ENCODE results near the gene LRRC2.

LRRC2 gene

DNA sequence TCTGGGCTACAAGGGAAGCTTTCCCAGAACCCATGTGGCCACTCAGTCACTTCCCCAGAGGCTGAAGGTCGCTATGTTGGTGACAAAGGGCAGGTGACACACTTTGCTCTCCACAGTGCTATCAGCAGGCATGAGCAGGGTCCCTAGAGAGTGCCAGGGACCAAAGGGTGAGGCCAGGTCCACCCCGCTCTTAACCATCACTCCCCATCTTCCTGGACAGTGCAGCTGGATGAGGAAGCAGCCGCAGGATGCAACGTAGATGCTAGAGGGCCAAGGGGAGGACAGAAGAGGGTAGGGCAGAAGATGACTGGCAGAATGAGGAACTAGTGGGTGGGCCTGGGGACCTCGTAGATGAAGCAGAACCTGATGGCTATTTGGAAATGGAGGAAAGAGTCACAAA is 87.8 kb downstream of the LRRC2 start:
- DNase-seq (ENCODE audit: low read depth), result no peak

DNA sequence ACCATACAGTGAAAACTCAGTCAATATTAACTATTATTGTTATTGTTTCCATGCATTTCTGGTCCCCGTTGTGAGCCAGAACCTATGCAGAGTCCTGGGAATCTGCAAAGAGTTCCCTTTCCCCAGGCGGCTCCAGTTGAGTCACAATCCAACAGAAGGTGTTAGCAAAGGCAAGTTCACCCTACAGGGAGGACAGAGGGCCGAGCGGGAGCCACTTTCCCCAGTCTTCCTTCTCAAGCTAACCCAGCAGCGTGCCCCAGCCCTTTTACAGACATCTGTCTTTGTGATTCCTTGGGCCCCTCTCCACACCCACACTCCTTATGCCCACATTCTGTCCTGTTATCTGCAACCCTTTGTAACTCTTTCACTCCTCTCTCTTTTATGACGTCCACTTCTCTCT is 88.3 kb downstream of the LRRC2 start:
- DNase-seq (ENCODE audit: low read depth), result no peak

DNA sequence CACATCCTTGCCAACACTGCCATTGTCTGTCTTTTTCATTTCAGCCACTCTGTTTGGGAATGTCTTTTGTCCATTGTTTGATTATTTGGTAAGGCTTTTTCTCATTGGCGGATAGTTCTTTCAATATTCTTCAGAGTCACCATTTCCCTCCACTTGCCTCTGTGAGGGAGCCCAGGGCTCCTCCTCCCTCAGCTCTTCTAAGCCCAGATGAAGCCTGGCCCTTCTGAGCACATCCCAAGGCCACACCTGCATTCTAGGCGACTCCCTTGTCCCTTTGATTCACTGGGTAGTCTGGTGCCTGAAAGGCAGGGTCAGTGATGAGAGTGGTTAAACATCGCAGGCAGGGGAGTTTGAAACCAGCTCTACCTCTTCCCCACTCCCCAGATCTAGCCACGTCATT is 89.0 kb downstream of the LRRC2 start:
- DNase-seq (ENCODE audit: low read depth), result no peak

DNA sequence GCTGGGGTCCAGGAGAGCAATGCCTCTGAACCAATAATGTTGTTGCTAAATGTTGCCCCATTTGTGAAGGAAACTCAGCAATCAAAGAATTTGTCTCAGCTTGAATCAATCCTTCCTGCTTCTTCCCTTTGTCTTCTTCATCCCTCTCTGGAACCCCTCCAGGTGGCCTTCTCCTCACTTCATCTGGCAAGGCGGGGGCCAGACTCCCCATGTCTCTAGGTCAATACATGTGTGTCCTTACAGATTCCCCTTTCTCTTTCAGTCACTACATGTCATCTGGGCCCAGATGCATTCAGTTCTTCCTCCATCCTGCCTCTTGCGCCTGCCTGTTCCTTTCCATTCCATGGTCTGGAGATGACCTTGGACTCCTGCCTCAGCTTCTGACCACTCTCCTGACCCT is 93.4 kb downstream of the LRRC2 start:
- no peak for DNase-seq (ENCODE audit: low read depth)

DNA sequence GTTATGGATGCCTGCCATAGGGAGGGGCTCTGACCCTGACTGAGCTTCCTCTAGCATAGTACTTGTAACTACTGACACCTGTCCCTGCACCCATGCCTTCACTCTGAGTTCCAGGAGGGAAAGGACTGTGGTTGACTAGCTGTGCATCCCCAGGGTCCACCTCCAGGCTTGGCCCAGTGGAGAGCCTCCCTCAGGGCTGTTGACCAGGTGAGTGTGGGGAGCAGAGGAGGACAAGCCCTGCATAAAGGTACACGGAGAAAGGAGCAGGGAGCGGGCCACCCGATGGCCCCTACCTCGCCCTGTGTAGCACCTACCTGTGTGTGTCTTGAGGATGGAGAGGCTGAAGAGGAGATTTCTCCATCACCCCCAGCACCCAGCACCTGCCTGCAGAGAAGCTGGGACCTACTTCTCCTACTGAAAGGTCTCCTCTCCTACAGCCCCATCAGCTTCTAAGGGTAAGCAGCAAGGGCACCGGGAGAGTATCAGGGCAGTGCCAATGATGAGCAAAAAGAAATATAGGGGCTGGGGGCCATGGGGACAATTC is 94.7 kb downstream of the LRRC2 start:
- no peak for DNase-seq (ENCODE audit: low read depth)

DNA sequence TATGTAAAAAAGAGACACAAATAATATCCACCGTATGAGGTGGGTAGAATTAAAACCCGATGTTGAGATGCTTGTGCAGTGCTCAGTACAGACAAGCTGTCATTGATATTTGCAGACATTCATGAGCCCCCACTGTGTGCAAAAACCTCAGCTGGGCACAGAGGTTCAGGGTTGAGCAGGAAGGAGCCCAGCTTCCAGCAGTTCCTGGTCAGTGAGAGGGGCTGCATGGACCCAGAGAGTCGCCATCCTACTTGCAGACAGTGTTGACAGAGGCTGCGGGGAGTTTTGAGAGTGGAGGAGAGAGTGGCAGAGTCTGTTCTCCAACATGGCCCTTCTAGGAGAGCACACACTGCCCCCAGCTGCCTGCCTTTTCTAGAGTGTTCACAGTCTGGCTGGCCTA is 95.3 kb downstream of the LRRC2 start:
- DNase-seq (ENCODE audit: low read depth), result no peak

DNA sequence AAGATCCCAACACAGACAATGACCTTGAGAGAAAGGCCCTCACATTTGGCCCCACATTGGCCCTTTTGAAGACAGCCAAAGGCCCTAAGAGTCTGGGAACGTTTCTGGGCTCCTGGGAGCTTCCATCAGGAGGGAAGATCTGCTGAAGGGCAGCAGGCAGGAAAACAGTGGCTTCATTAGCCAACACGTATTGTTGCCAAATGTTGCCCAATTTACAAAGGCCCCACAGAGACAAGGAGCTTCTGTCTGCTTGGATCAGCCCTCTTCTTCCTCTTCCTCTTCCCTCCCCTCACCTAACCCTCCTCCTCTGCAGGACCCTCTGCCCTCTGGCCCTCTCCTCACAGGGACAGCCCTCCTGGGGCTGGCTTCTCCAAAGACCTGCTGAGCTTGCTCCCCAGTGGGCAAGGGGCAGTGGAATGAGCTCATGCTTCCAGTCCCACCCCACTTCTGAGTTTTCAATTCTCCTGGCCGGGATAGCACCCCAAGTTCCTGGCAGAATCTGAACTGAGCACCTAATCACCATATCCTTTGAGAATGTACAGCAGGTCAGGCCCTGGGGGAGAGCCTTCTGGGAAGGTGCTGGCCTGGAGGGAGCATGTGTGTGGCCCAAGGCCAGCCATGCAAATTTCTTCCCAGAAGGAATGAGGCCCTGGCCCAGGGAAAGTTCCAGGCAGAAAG is 96.3 kb downstream of the LRRC2 start:
- DNase-seq (ENCODE audit: low read depth), result no peak

DNA sequence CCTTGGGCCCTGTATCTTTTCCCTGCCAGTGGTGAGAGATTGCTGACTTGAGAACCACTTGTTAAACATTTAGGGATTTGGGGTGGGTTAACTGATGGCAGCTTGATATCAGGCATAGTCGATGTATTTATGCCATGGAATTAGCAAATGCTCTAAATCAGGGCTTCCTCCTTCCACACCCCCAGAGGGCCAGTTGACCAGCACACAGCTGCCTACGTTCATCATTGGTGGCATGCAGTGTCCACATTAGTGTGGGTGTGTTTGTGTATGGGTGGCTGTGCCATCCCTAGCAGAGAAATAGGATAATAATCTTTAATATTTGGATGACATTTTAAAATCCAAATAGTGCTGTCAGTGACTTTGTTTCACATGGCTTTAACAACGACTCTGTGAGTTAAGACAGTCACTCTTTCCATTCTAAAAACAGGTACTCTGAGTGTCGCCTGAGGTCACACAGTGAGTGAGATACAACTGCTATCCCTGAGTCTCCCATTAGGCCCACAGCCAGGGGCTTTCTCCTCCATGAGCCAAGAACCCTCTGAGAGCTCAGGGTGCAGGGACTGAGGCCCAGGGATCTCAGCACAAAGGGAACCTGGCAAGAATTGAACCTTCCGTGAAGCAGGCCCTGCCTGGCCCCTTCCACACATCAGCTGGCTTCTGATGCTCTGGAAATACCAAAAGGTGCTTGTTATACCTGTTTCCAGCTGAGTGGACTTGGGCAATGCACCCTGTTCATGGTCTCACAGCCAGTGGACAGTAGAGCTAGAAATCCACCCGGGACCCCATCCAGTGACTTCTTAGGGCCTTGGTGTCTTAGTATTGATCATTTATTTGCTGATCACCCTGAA is 97.1 kb downstream of the LRRC2 start:
- no peak for DNase-seq (ENCODE audit: low read depth)

DNA sequence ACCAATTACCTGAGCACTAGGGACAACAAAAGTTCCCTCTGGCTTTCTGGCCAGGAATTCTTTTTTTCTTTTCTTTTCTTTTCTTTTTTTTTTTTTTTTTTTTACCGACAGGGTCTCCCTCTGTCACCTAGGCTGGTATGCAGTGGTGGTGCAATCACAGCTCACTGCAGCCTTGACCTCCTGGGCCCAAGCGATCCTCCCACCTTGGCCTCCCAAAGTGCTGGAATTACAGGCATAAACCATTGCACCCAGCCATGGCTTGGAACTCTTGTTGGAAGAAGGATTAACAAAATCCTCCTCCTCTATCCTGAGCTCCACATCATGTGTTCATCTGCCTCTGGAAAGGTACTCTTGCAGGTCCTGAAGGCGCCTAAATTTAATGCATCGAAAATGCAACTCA is 98.5 kb downstream of the LRRC2 start:
- no peak for DNase-seq (ENCODE audit: low read depth)

DNA sequence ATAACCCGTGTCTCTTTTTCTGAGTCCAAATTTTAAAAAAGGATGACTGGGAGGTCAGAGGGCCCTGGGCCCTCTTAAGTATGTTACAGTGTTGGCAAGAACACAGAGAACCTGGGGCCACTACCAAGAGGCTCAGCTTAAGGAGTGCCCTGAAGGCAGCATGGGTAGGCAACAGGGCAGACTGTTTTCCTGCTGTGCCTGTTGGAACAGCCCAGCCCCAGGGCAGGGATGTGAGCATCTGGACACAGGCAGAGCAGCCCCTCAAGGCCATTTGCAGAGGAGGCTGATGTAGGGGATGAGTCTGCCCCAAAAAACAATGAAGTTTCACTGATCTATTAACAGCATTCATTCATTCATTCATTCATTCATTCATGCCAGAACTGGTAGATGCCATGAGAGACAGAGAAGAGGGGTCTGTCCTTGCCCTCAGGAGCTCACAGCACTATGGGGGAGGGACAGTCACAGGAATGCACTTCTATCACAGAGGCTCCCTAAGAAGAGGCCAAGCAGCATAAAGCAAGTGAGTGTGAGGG is 99.2 kb downstream of the LRRC2 start:
- no peak for DNase-seq (ENCODE audit: low read depth)

DNA sequence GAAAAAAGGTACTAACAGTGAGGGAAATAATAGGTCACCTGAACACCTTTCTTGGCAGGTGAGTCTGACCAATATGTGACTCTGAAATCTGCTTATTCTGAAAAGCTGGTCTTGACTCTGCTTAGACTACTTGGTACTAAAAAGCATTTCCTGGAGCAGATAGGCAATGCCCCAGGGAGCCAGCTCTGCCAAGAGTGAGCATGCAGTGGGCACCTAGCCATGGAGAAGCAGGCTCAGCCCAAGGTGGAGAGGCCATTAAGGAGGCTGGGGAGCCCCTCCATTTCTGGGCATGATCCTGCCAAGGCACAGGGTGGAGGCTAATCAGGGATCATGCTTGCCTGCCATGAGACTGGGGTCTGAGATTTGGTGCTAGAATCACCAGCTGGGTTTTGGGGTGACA is 99.8 kb downstream of the LRRC2 start:
- DNase-seq (ENCODE audit: low read depth), result no peak

All from GM04503 (cell line).